SK-N-DZ (cell line): Measurements from ENCODE around the gene SNX7.

Experiments used
- DNase-seq: peaks from one replicate; pipeline ENCODE4 v3.0.0-alpha.2; 2015; ENCODE audit warnings: low spot score

SNX7 gene

DNA sequence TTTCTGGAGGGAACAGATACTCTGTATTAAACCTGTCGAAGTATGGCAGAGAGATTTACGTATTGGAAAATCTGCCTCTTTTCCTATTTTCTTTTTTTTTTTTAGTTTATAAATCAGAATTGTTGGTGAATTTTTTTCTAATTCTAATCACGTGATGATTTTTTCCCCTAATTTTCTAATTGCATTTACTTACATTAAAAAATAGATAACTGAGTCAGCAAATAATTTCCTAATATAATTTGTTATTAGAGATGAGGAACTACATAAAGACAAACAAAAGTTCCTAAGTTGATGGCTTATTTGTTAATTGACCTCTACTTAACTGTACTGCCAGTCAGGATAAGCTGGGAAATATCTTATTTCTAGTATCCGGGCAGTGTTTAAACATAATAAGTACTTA, 34.6 kb downstream of the SNX7 start:
- DNase-seq = no peak

- DNase-seq = no peak
Measured at GRCh38 chr1:98697781-98698180, 36.3 kb downstream of the SNX7 start.

- DNase-seq = no peak
Measured at GRCh38 chr1:98698625-98699024, 37.1 kb downstream of the SNX7 start.

GRCh38 chr1:98700228-98700627, 38.7 kb downstream of the SNX7 start:
- DNase-seq = no peak

GRCh38 chr1:98702976-98703375, 41.5 kb downstream of the SNX7 start:
- no peak for DNase-seq

DNA sequence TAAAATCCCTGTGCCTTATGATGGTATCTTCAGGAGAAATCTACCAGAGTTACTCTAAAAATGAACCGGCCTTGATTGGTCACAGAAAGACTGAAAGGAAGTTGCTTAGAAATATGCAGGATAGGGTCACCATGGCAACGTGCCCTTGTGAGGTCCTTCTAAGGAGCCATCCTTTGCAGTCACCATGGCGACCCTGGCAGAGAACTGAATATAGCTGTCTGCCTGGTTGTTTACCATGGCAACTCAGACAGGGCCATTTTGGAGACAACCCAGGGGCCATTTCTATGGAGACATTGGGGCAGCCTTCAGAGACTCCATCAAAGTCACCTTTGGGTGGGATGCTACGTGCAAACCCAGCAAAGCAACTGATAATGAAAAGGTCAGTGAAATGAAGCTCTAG, 43.0 kb downstream of the SNX7 start:
- peak; percentile 42 for DNase-seq

- DNase-seq = no peak
Measured at GRCh38 chr1:98704971-98705370, 43.5 kb downstream of the SNX7 start.

DNA sequence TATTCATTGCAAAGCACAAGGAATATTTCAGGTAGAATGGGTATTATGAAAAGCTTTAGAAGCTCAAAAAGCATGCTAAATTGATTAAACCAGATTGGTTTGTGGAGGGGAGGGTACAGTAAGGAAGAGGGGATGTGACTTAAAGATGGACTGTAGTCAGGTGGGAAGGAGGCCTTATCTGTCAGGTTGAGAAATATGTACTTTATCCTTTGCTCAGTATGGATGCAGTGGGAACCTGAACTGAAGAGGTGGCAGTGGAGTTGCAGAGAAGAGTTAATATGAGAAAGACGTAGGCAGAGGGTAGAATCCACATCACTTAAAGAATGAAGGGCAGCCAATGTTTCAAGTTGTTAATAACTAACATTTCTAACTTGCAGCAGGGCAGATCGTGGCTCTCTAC, 44.1 kb downstream of the SNX7 start:
- no peak for DNase-seq

GRCh38 chr1:98706173-98706843, 44.8 kb downstream of the SNX7 start:
- no peak for DNase-seq

DNA sequence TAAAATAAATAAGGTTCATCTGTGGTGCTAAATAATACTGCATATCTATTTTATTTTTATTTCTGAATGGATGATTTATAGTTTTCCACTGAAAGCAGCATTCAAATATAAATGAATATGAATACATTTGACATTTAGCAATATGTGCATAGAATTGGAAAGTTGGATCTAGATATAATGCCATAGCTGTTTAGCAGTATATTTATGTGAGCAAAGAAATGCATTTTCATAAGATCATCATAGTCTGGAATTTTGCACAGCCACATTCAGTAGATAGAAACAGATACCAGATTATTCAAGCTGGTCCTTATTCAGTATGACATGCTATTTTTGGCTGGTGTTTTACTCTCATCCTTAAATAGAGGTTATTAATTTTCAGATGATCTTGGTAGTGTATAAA, 46.0 kb downstream of the SNX7 start:
- no peak for DNase-seq

DNA sequence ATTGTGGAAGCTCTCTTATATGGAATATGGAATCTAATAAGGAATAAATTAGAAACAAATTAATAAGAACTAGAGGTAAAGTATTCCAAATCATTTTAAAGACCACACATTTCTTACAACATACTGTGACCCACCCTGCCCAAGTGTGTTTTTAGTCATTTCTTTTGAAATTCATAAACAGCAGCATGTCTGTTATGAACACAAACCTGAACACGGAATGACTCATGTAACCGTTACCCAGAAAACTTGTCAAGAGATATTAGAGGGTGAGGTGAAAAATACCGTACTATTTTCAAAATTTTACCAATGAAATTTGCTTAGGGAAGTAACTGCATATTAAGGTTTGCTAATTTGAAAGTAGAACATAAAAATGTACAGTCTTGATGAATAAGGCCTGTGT, 48.4 kb downstream of the SNX7 start:
- no peak for DNase-seq

DNA sequence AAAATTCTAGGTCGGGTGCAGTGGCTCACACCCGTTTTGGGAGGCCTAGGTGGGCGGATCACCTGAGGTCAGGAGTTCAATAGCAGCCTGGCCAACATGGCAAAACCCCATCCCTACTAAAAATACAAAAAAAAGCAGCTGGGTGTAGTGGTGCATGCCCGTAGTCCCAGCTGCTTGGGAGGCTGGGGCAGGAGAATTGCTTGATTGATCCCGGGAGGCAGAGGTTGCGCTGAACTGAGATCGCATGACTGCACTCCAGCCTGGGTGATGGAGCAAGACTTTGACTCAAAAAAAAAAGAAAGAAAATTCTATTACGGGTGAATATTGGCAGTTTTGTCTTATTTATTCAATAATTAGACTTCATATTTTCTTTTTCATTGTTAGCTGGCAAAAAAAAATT, 62.1 kb downstream of the SNX7 start:
- no peak for DNase-seq

DNA sequence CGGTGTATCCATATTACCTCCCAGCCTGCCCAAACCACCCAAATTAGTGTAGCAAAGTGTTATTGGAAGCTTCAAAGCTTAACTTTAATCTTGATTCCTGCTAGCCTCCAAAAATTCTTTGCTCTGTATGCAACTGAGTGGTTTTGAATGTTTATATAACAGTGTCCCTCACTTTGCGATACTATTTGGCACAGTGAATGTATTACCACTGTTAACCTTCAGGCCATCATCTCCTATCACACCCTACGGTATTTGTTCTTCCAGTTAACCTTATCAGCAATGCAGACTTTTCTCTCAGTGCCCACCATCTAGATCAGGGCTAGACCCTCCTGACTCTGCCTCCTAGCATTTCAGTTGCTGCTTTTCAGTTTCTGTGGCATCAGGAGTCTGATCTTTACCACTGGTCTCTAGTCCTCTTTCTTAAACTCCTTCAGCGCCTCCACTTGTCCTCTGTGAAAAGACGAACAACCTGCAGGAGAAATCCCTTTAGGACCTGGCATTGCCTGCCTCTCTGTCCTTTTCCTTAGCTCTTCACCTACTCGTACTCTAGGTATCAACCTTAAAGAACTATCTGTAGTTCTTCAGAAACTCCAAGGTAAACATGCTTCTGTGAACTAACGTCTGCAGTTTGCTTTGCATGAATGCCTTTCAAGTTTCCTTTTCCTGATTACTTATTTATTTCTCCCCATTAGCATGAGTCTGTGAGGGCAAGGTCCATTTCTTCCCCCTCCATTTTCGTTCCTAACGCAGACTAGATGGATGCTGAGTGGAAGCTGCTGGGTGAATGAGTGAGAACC, 71.7 kb downstream of the SNX7 start:
- no peak for DNase-seq

- DNase-seq = no peak
Measured at GRCh38 chr1:98733782-98734112, 72.2 kb downstream of the SNX7 start.

GRCh38 chr1:98735756-98736155, 74.2 kb downstream of the SNX7 start:
- no peak for DNase-seq

DNA sequence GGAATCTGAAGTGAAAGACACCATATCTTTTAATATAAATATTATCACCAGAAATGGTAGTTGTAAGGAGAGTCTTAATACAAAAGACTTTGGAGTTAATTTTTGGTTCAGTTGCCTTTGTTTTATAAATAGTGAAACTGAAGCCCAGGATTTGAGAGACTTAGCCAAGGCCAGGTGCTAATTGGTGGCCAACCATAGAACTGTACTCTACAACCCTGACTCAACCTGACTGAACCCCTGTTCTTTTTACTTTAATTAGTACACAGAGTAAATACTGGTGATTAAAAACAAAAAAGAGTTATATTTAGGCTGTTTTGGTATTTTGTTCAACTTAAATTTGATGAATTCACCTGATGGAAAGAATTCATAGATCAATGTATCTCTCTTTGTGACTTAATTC, 76.3 kb downstream of the SNX7 start:
- no peak for DNase-seq

DNA sequence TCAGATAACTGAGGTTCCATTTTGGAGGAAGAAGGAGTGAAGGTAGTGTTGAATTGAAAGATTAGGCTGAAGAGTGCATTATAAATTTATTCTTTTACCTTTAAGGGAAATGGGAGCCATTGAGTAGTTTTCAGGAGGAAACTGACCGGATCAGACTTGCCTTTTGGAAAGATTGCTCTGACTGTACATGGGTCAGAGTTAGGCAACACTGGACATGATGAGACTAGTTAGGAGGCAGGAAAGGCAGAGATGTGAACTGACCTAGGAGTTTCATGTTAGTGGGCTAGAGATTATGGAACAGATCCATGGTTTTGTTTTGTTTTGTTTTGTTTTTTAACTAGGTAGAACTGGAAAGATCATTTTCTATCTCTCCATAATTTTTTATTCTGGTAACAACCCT, 78.2 kb downstream of the SNX7 start:
- no peak for DNase-seq

DNA sequence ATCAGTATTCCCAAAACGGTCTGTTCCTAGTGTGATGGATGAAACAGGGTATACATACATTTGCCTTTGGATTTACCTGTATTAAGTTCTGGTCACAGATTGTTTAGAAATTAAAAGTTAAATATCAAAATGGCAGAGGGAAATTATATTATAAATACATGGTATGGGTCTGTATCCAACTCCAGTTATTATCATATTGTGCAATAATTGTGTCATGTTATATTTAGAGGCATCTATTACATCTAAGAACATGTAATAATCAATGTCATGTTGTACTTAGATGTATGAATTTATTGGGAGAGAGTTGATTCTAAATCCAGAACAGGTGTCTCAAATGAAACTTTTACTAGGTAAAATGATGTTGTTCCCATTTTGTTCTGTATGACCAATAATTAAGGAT, 79.6 kb downstream of the SNX7 start:
- no peak for DNase-seq

DNA sequence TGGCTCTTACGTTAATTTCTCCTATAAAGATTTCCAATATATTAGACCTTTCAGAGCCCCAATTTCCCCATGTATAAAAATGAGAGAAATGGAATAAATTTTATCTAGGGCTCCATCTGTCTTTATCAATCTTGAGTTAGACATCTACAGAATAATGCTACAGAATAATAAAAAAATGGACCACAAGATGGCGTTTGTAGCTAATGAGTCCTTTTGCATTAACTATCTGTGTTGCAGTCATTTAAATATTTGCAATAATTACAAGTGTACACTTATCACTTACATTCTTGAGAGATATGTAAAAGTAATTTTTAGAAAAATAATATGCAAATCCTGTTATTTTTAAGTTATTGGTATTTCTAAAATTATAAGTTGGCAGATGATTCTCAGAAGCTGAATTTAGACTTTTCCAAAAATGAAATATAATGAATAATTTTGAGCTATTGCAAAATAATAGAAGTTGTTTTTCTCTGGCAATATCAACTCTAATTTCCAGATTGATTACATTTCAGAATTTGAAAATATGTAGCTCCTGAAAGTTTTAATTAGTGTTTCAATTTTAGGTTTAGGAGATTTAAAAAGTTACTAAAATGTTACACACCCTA, 87.7 kb downstream of the SNX7 start:
- DNase-seq = no peak

- no peak for DNase-seq
Measured at GRCh38 chr1:98754176-98754575, 92.7 kb downstream of the SNX7 start.

DNA sequence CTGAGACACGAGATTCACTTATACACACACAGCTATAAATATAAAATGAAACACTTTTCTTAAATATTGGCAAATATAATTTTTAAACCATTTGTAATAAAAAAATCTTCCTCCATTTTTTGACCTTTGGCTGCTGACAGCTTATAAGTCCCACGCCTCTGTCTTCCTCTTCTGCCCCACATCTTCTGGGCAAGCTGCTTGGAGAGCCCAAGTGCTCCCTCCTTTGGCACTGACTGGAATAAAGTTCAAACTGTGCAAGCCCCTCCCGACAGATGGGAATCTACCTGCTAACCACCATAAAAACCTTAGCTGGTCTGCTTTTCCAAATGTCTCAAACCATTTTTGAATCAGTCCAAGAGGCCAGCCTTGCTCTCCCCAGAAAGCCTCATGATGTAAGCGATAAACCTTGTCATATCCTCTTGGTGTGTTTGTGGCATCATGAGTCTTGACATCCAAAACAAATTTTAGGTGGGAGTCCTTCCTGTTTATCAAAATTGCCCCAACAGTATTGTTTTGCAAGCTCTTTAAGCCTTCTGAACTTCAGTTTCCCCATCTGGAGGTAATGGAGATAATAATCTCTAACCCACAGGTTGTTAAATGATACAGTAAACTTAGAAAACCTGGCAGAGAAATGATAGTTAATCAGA, 99.8 kb downstream of the SNX7 start:
- peak; percentile 7 for DNase-seq

DNA sequence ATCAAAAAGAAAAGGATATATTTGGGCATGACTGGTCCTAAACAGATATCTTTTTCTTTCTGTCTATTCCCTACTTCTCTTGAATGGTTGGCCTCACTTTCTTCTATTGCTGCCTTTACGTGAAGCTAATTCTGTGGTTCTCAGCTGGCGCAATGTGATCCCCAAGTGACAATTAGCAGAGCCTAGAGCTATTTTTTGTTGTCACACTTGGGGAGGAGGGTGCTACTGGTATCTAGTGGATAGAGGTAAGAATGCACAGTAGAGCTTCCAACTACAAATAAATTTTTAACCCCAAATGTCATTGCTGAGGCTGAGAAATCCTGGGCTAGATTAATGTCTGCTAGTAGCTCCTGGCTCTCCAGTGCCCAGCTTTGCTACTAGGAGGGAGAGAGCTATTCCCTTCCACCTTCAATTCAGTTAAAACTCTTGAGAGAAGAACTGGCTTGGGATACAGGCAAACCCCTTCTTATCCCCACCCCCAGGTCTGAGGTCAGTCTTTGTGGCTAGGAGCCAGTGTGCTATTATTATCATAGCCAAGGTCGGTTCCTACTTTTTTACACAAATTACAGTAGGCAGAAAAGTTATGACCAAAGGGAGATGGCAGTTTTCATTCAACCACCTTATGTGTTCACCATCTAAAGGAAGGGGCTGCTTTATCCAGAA, 102.1 kb downstream of the SNX7 start:
- no peak for DNase-seq
